Spleen (tissue), 11 donors: Measurements from ENCODE around the gene LBHD1. TPM values are rescaled to one million over a fixed set of nuclear protein-coding genes. Genes with fewer than 3 reads are reported as not detected.

ENCODE experiments used
- DNase-seq: peaks from one replicate; pipeline ENCODE4 v3.0.0-alpha.2; 2020
- H3K27ac ChIP-seq, 8 donors: fragments of 200-600 bp; sonication (generic) in 7 of 8; 1 replicate in 4 of 8; 2 replicates in 4 of 8; pipeline versions ENCODE4 v1.5.0 to v1.8.0; 2016 to 2021; ENCODE audit warnings: inconsistent platforms in 4 of 8, mild to moderate bottlenecking in 4 of 8, moderate library complexity in 1 of 8
- H3K27me3 ChIP-seq, 7 donors: fragments of 200-600 bp; sonication (generic) in 6 of 7; replicated peaks in 1 of 7; 1 replicate in 4 of 7; 2 replicates in 3 of 7; pipeline versions ENCODE4 v1.5.0 to v1.8.0; 2016 to 2021; ENCODE audit warnings: inconsistent platforms in 3 of 7, mild to moderate bottlenecking in 1 of 7
- H3K36me3 ChIP-seq, 6 donors: fragments of 200-600 bp; sonication (generic) in 5 of 6; 1 replicate in 4 of 6; 2 replicates in 2 of 6; pipeline versions ENCODE4 v1.5.0 to v1.8.0; 2016 to 2021; ENCODE audit warnings: inconsistent platforms in 2 of 6
- H3K4me1 ChIP-seq, 6 donors: fragments of 200-600 bp; sonication (generic) in 5 of 6; 1 replicate in 3 of 6; 2 replicates in 3 of 6; pipeline versions ENCODE4 v1.5.0 to v1.8.0; 2016 to 2021; ENCODE audit warnings: inconsistent platforms in 3 of 6
- H3K4me3 ChIP-seq, 8 donors: fragments of 200-600 bp; sonication (generic) in 7 of 8; 1 replicate in 4 of 8; 2 replicates in 4 of 8; pipeline versions ENCODE4 v1.5.0 to v1.8.0; 2016 to 2021; ENCODE audit warnings: inconsistent platforms in 4 of 8, mild to moderate bottlenecking in 4 of 8, moderate library complexity in 2 of 8
- H3K9me3 ChIP-seq, 8 donors: fragments of 200-600 bp; sonication (generic) in 7 of 8; 1 replicate in 4 of 8; 2 replicates in 4 of 8; pipeline versions ENCODE4 v1.5.0 to v1.8.0; 2016 to 2021; ENCODE audit warnings: inconsistent platforms in 4 of 8
- POLR2A ChIP-seq, 3 donors: fragments of 450-650 bp; IDR thresholded peaks; one replicate each; pipeline ENCODE4 v1.5.1; 2017; ENCODE audit warnings: antibody characterized with exemption in 3 of 3, mild to moderate bottlenecking in 1 of 3
- POLR2AphosphoS5 ChIP-seq, 3 donors: sonication (generic); formaldehyde crosslinking; IDR thresholded peaks; one replicate each; pipeline ENCODE4 v1.5.1; 2017; ENCODE audit warnings: antibody characterized with exemption in 3 of 3
- WGBS, 5 donors: extraction: QIAGEN DNeasy Blood & Tissue Kit in 3 of 5; methylation state at CpG; one replicate each; pipeline versions ENCODE4 v1.1.5 to v1.1.7; 2013 to 2018; 5-methylcytosine and 5-hydroxymethylcytosine counted together
- intact Hi-C: fragments of 100-400 bp; cut with DNase I; formaldehyde crosslinking; loops from one replicate; pipeline ENCODE4 v1.15.0; 2023; ENCODE audit warnings: low total_unique reads
- polyA plus RNA-seq, 3 donors: library from polyadenylated mRNA; stranded (reverse); fragments of 200-250 nt; gene quantifications; one replicate each; pipeline ENCODE4 v1.2.1, GENCODE V29; 2013
- small RNA-seq, 4 donors: library from RNA; depleted of rRNA; stranded (forward); fragments of <200 nt; gene quantifications; one replicate each; pipeline ENCODE3, GENCODE V24; 2016
- total RNA-seq, 7 donors: library from RNA; depleted of rRNA in 3 of 7; stranded (reverse); fragments of >200 nt in 3 of 7; fragmentation: NEBNext Ultra II Directional in 4 of 7; extraction: Animal tissue kit (Norgen Biotek cat#: 25700) in 4 of 7; gene quantifications; one replicate each; pipeline versions ENCODE4 v1.1.0 to v1.2.1, GENCODE V29; 2016 to 2021
- TF ChIP-seq, protein P1 (sequence below), 11 experiments: fragments of 200-600 bp in 7 of 11; fragments of 450-650 bp in 4 of 11; sonication (generic) in 4 of 11; IDR thresholded peaks in 8 of 11; conservative IDR thresholded peaks in 3 of 11; 1 replicate in 7 of 11; 2 replicates in 4 of 11; pipeline versions ENCODE4 v1.4.0 to v1.8.0; 2016 to 2021; ENCODE audit warnings: antibody characterized with exemption in 11 of 11, inconsistent platforms in 4 of 11, mild to moderate bottlenecking in 1 of 11
- donor health status: healthy with polysubstance abuse.
- donor health status: DM: no; HTN: no; CAD: no; lungs with moderate emphysema.
- donor health status: DM: no; HTN: no; CAD: no.
- donor health status: Bipolar disorder and iron deficiency.
- donor health status: healthy.
- donor health status: DM: no; HTN: no; CAD: no.
- donor health status: DM: yes; HTN: yes; CAD: no.

The LBHD1 gene
- total and polyA plus RNA-seq, 10 donors, result 7.3 to 21.2 (median 13.3) TPM

DNA sequence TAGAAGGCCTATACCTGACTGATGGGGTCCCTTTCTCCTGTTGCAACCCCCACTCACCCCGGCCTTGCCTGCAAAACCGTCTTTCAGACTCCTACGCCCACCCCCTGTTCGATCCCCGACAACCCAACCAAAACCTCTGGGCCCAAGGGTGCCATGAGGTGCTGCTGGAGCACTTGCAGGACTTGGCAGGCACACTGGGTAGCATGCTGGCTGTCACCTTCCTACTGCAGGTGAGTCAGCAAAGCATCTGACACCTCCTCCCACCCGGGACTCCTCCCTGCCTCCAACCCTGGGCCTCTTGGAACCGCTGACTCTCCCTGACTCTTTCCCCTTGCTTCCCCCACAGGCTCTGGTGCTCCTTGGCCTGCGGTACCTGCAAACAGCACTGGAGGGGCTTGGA lies 57.8 kb downstream of the LBHD1 start:
- Histone ChIP-seq H3K27me3 (no peaks in the 10 kb centered on the region), H3K9me3 (no peaks in the 10 kb centered on the region), H3K4me1 (peaks cover 16 to 63% (median 43%) of the 10 kb centered on the region in 6 donors), H3K36me3 (peaks cover 0 to 69% (median 29%) of the 10 kb centered on the region in 6 donors), H3K4me3 (no peak overlapping the region), H3K27ac (peak overlapping the region in 6 of 8 donors; percentile 95 to 99 (median 98))
- TF ChIP-seq POLR2AphosphoS5 (IDR thresholded peaks at IDR 0.05) (peak in 1 of 3 donors; percentile 10), POLR2A (IDR thresholded peaks at IDR 0.05) (no peak)
- TF ChIP-seq, protein P1, sequence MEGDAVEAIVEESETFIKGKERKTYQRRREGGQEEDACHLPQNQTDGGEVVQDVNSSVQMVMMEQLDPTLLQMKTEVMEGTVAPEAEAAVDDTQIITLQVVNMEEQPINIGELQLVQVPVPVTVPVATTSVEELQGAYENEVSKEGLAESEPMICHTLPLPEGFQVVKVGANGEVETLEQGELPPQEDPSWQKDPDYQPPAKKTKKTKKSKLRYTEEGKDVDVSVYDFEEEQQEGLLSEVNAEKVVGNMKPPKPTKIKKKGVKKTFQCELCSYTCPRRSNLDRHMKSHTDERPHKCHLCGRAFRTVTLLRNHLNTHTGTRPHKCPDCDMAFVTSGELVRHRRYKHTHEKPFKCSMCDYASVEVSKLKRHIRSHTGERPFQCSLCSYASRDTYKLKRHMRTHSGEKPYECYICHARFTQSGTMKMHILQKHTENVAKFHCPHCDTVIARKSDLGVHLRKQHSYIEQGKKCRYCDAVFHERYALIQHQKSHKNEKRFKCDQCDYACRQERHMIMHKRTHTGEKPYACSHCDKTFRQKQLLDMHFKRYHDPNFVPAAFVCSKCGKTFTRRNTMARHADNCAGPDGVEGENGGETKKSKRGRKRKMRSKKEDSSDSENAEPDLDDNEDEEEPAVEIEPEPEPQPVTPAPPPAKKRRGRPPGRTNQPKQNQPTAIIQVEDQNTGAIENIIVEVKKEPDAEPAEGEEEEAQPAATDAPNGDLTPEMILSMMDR (IDR thresholded peaks at IDR 0.05 in 8 of 11, conservative IDR thresholded peaks at IDR 0.05 in 3 of 11), result no peak
- DNase-seq, result no peak
- WGBS, 5 donors, result 72 to 87% (median 81%) methylated on average over 8 of the region's 8 CpGs
- intact Hi-C loops, result no loop called here

DNA sequence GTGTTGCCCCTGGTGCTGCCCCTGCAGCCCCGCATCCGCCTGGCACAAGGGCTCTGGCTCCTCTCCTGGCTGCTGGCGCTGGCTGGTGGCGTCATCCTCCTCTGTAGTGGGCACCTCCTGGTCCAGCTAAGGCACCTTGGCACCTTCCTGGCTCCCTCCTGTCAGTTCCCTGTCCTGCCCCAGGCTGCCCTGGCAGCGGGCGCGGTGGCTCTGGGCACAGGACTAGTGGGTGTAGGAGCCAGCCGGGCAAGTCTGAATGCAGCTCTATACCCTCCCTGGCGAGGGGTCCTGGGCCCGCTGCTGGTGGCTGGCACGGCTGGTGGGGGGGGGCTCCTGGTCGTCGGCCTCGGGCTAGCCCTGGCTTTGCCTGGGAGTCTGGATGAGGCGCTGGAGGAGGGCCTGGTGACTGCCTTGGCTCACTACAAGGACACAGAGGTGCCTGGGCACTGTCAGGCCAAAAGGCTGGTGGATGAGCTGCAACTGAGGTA lies 58.7 kb downstream of the LBHD1 start:
- Histone ChIP-seq H3K27me3 (no peaks in the 10 kb centered on the region), H3K4me1 (peaks cover 16 to 68% (median 47%) of the 10 kb centered on the region in 6 donors), H3K27ac (peak overlapping the region; percentile 95 to 99 (median 98)), H3K36me3 (peaks cover 0 to 69% (median 35%) of the 10 kb centered on the region in 6 donors), H3K9me3 (no peaks in the 10 kb centered on the region), H3K4me3 (peak overlapping the region in 6 of 8 donors; percentile 55 to 86 (median 74))
- WGBS, 5 donors, result 41 to 73% (median 69%) methylated on average over 5 to 15 of the region's 15 CpGs
- intact Hi-C loops, result no loop called here
- DNase-seq, result no peak
- TF ChIP-seq, protein P1 (IDR thresholded peaks at IDR 0.05 in 8 of 11, conservative IDR thresholded peaks at IDR 0.05 in 3 of 11), result no peak
- TF ChIP-seq POLR2AphosphoS5 (IDR thresholded peaks at IDR 0.05), result peak in 2 of 3 donors; percentile 3 to 66

Small RNAs within 50 kb of the gene (small RNA-seq; reads per million reads assigned to genes)
- gene SNORA57, result 0 reads per million in 4 donors

Other genes starting within 250 kb of the LBHD1 start
- gene AHNAK, start 125.5 kb downstream of the LBHD1 start, total RNA-seq, result 100 to 1,000 TPM; 168 to 370 (median 289) TPM
- 10 to 100 TPM; 11.8 to 24.0 (median 12.0) TPM for gene AHNAK, start 125.5 kb downstream of the LBHD1 start, polyA plus RNA-seq
- gene EEF1G, start 98.4 kb downstream of the LBHD1 start, total RNA-seq, result 1,000 to 10,000 TPM in 6 of 7 donors, 100 to 1,000 TPM in 1; 989 to 1,475 (median 1,270) TPM
- 1,000 to 10,000 TPM; 2,364 to 2,501 (median 2,474) TPM for gene EEF1G, start 98.4 kb downstream of the LBHD1 start, polyA plus RNA-seq
- 10 to 100 TPM; 14.4 to 30.9 (median 20.1) TPM for gene TUT1, start 80.7 kb downstream of the LBHD1 start, total RNA-seq
- 10 to 100 TPM; 14.5 to 24.1 (median 16.1) TPM for gene TUT1, start 80.7 kb downstream of the LBHD1 start, polyA plus RNA-seq
- gene MTA2, start 70.4 kb downstream of the LBHD1 start, total RNA-seq, result 100 to 1,000 TPM; 102 to 154 (median 114) TPM
- gene MTA2, start 70.4 kb downstream of the LBHD1 start, polyA plus RNA-seq, result 10 to 100 TPM; 55.3 to 94.6 (median 58.5) TPM
- 100 to 1,000 TPM in 5 of 7 donors, 10 to 100 TPM in 2; 46.7 to 159 (median 116) TPM for gene EML3, start 59.5 kb downstream of the LBHD1 start, total RNA-seq
- 100 to 1,000 TPM in 1 of 3 donors, 10 to 100 TPM in 2; 51.0 to 116 (median 78.6) TPM for gene EML3, start 59.5 kb downstream of the LBHD1 start, polyA plus RNA-seq
- gene ROM1, start 59.0 kb downstream of the LBHD1 start, total RNA-seq, result 1 to 10 TPM; 4.3 to 8.8 (median 5.6) TPM
- 10 to 100 TPM in 1 of 3 donors, 1 to 10 TPM in 2; 4.2 to 15.0 (median 6.1) TPM for gene ROM1, start 59.0 kb downstream of the LBHD1 start, polyA plus RNA-seq
- 10 to 100 TPM; 25.2 to 43.7 (median 37.1) TPM for gene B3GAT3, start 50.3 kb downstream of the LBHD1 start, total RNA-seq
- gene B3GAT3, start 50.3 kb downstream of the LBHD1 start, polyA plus RNA-seq, result 10 to 100 TPM; 41.9 to 65.7 (median 63.1) TPM
- gene GANAB, start 25.7 kb downstream of the LBHD1 start, total RNA-seq, result 100 to 1,000 TPM; 122 to 245 (median 198) TPM
- 10 to 100 TPM; 49.0 to 72.4 (median 53.6) TPM for gene GANAB, start 25.7 kb downstream of the LBHD1 start, polyA plus RNA-seq
- gene INTS5, start 19.0 kb downstream of the LBHD1 start, total RNA-seq, result 10 to 100 TPM; 16.9 to 34.5 (median 24.8) TPM
- gene INTS5, start 19.0 kb downstream of the LBHD1 start, polyA plus RNA-seq, result 10 to 100 TPM in 1 of 3 donors, 1 to 10 TPM in 2; 4.4 to 13.7 (median 7.0) TPM
- gene C11orf98, start 7.1 kb downstream of the LBHD1 start, total RNA-seq, result 10 to 100 TPM; 30.9 to 43.7 (median 42.5) TPM
- 100 to 1,000 TPM; 144 to 164 (median 152) TPM for gene C11orf98, start 7.1 kb downstream of the LBHD1 start, polyA plus RNA-seq
- 10 to 100 TPM in 6 of 7 donors, 1 to 10 TPM in 1; 3.0 to 19.4 (median 13.2) TPM for gene CSKMT, start 7.0 kb downstream of the LBHD1 start, total RNA-seq
- gene CSKMT, start 7.0 kb downstream of the LBHD1 start, polyA plus RNA-seq, result 10 to 100 TPM; 32.6 to 59.4 (median 40.3) TPM
- gene UQCC3, start 594 bp downstream of the LBHD1 start, total RNA-seq, result 1 to 10 TPM; 4.9 to 6.5 (median 5.9) TPM
- 10 to 100 TPM; 20.2 to 23.7 (median 23.3) TPM for gene UQCC3, start 594 bp downstream of the LBHD1 start, polyA plus RNA-seq
- 100 to 1,000 TPM in 6 of 7 donors, 10 to 100 TPM in 1; 93.8 to 158 (median 128) TPM for gene UBXN1, start 6.8 kb upstream of the LBHD1 start, total RNA-seq
- 100 to 1,000 TPM; 198 to 209 (median 203) TPM for gene UBXN1, start 6.8 kb upstream of the LBHD1 start, polyA plus RNA-seq
- not detected for gene LRRN4CL, start 17.3 kb upstream of the LBHD1 start, total RNA-seq
- under 1 TPM; 0.04 to 0.48 (median 0.17) TPM for gene LRRN4CL, start 17.3 kb upstream of the LBHD1 start, polyA plus RNA-seq
- 10 to 100 TPM; 25.6 to 66.0 (median 34.4) TPM for gene BSCL2, start 35.2 kb upstream of the LBHD1 start, total RNA-seq
- 10 to 100 TPM; 47.7 to 62.6 (median 47.8) TPM for gene BSCL2, start 35.2 kb upstream of the LBHD1 start, polyA plus RNA-seq
- not detected for gene GNG3, start 35.4 kb upstream of the LBHD1 start, total RNA-seq
- under 1 TPM in 2 of 3 donors, not detected in 1; 0.12 to 0.13 TPM for gene GNG3, start 35.4 kb upstream of the LBHD1 start, polyA plus RNA-seq
- gene HNRNPUL2, start 55.2 kb upstream of the LBHD1 start, total RNA-seq, result 10 to 100 TPM; 39.3 to 62.8 (median 48.5) TPM
- 10 to 100 TPM; 26.4 to 37.1 (median 29.3) TPM for gene HNRNPUL2, start 55.2 kb upstream of the LBHD1 start, polyA plus RNA-seq
- 10 to 100 TPM; 25.4 to 47.1 (median 30.5) TPM for gene TTC9C, start 56.2 kb upstream of the LBHD1 start, total RNA-seq
- 10 to 100 TPM; 27.8 to 35.6 (median 33.4) TPM for gene TTC9C, start 56.2 kb upstream of the LBHD1 start, polyA plus RNA-seq
- 10 to 100 TPM in 5 of 7 donors, 1 to 10 TPM in 2; 6.6 to 14.5 (median 11.1) TPM for gene ZBTB3, start 81.9 kb upstream of the LBHD1 start, total RNA-seq
- gene ZBTB3, start 81.9 kb upstream of the LBHD1 start, polyA plus RNA-seq, result 1 to 10 TPM; 3.2 to 4.9 (median 3.9) TPM
- 10 to 100 TPM; 52.1 to 74.0 (median 60.2) TPM for gene POLR2G, start 89.3 kb upstream of the LBHD1 start, total RNA-seq
- 100 to 1,000 TPM; 129 to 153 (median 135) TPM for gene POLR2G, start 89.3 kb upstream of the LBHD1 start, polyA plus RNA-seq
- gene TAF6L, start 99.1 kb upstream of the LBHD1 start, total RNA-seq, result 10 to 100 TPM; 16.6 to 28.8 (median 23.7) TPM
- gene TAF6L, start 99.1 kb upstream of the LBHD1 start, polyA plus RNA-seq, result 10 to 100 TPM; 11.9 to 37.5 (median 21.1) TPM
- gene TMEM179B, start 115.1 kb upstream of the LBHD1 start, total RNA-seq, result 10 to 100 TPM; 39.0 to 80.8 (median 48.3) TPM
- 10 to 100 TPM; 46.1 to 57.1 (median 54.6) TPM for gene TMEM179B, start 115.1 kb upstream of the LBHD1 start, polyA plus RNA-seq
- 10 to 100 TPM; 11.2 to 27.8 (median 13.6) TPM for gene TMEM223, start 119.7 kb upstream of the LBHD1 start, total RNA-seq
- 10 to 100 TPM; 19.0 to 32.8 (median 25.0) TPM for gene TMEM223, start 119.7 kb upstream of the LBHD1 start, polyA plus RNA-seq
- 100 to 1,000 TPM in 4 of 7 donors, 10 to 100 TPM in 3; 87.7 to 125 (median 118) TPM for gene NXF1, start 133.2 kb upstream of the LBHD1 start, total RNA-seq
- gene NXF1, start 133.2 kb upstream of the LBHD1 start, polyA plus RNA-seq, result 100 to 1,000 TPM in 2 of 3 donors, 10 to 100 TPM in 1; 83.1 to 271 (median 194) TPM
- 10 to 100 TPM; 40.5 to 50.7 (median 43.7) TPM for gene STX5, start 159.8 kb upstream of the LBHD1 start, total RNA-seq
- 10 to 100 TPM; 20.9 to 27.0 (median 23.5) TPM for gene STX5, start 159.8 kb upstream of the LBHD1 start, polyA plus RNA-seq
- not detected for gene TEX54, start 160.6 kb upstream of the LBHD1 start, total RNA-seq
- not detected for gene TEX54, start 160.6 kb upstream of the LBHD1 start, polyA plus RNA-seq
- gene WDR74, start 167.3 kb upstream of the LBHD1 start, total RNA-seq, result 10 to 100 TPM; 29.0 to 62.2 (median 46.4) TPM
- gene WDR74, start 167.3 kb upstream of the LBHD1 start, polyA plus RNA-seq, result 10 to 100 TPM; 56.0 to 66.2 (median 60.1) TPM
- gene SLC3A2, start 208.6 kb upstream of the LBHD1 start, total RNA-seq, result 100 to 1,000 TPM; 102 to 138 (median 114) TPM
- gene SLC3A2, start 208.6 kb upstream of the LBHD1 start, polyA plus RNA-seq, result 10 to 100 TPM; 48.7 to 58.4 (median 52.8) TPM
- gene CHRM1, start 249.1 kb upstream of the LBHD1 start, total RNA-seq, result not detected
- not detected for gene CHRM1, start 249.1 kb upstream of the LBHD1 start, polyA plus RNA-seq